Effector memory CD4-positive, alpha-beta T cell (primary cell): ENCODE results near the gene FXYD4.
"Not testable (repeated sequence)": the region's sequence is repeated elsewhere in the genome, so short reads cannot be mapped to it uniquely, and the experiment has no call there.

Source experiments
- DNase-seq, 3 donors: peaks; one replicate each; pipeline ENCODE4 v3.0.0-alpha.2; 2020
- H3K27ac ChIP-seq: 2 replicates; pipeline ENCODE4 v1.7.0; 2013; ENCODE audit warnings: mild to moderate bottlenecking, low read length, moderate library complexity; ENCODE audit not compliant: insufficient read depth, poor library complexity, severe bottlenecking
- H3K27me3 ChIP-seq: replicated peaks from 2 replicates; pipeline ENCODE4 v1.7.0; 2013; ENCODE audit warnings: mild to moderate bottlenecking, low read length; ENCODE audit not compliant: insufficient read depth, control insufficient read depth, poor library complexity, severe bottlenecking
- H3K36me3 ChIP-seq: 2 replicates; pipeline ENCODE4 v1.7.0; 2013; ENCODE audit warnings: mild to moderate bottlenecking, low read length, moderate library complexity; ENCODE audit not compliant: control insufficient read depth, insufficient read depth
- H3K4me1 ChIP-seq: 2 replicates; pipeline ENCODE4 v1.7.0; 2013; ENCODE audit warnings: low read length, mild to moderate bottlenecking; ENCODE audit not compliant: control insufficient read depth, insufficient read depth, poor library complexity, severe bottlenecking
- H3K4me3 ChIP-seq: 2 replicates; pipeline ENCODE4 v1.7.0; 2013; ENCODE audit warnings: low read length, low read depth, mild to moderate bottlenecking; ENCODE audit not compliant: insufficient read depth, poor library complexity, severe bottlenecking
- H3K9me3 ChIP-seq: 2 replicates; pipeline ENCODE4 v1.7.0; 2013; ENCODE audit warnings: mild to moderate bottlenecking, low read length, moderate library complexity; ENCODE audit not compliant: control insufficient read depth
- total RNA-seq, 3 donors: gene quantifications; one replicate each; lab custom pipeline; 2026; lab: John Stamatoyannopoulos, UW

Gene FXYD4, protein sequence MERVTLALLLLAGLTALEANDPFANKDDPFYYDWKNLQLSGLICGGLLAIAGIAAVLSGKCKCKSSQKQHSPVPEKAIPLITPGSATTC
- total RNA-seq: 0 reads per million in 3 donors

DNA sequence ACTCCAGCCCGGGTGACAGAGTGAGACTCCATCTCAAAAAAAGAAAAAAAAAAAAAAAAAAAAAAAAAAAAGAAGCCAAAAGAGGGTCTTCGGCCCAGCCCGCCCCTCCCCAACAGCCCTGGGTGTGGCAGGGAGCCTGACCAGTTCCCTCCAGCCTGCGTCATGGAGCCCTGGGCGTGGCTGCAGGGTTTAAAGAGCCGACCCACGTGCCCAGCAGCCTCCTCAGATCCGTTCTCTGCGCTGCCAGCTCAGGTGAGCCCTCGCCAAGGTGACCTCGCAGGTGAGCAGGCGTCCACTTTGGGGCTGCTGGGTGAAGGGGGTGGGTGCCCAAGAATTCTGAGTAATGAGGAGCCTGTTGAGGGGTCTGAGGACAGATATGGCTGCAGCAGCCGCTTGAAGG lies at the start of gene FXYD4:
TSS of gene FXYD4 (plus strand) at position 219 of the 400 bp plus-strand sequence. CDS start 2,111 bp downstream, outside the sequence.
- H3K9me3 ChIP-seq: no peaks in the 10 kb centered on the region
- no peaks in the 10 kb centered on the region for H3K36me3 ChIP-seq
- no peak within 1 kb of the TSS for H3K27ac ChIP-seq
- no peaks in the 10 kb centered on the region for H3K27me3 ChIP-seq
- no peaks in the 10 kb centered on the region for H3K4me1 ChIP-seq
- H3K4me3 ChIP-seq: no peak within 1 kb of the TSS
- DNase-seq: no peak

DNA sequence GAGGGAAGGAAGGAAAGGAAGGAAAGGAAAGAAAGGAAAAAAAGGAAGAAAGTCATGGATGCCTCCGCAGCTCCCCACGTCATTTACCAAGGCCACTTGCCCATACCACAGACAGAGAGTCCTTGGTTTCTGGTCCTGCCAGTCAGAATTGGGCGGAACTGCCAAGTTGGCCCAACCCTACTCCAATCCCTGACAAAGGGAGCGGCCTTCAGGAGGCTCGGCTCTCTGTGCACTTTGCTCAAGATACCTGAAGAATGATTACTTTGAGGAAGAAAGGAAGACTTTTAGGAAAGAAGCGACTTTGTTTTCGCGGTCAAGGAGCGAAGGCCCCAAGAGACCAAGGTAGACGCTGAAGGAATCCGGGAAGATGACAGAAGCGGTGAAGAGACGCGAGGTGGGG lies 49.1 kb upstream of the FXYD4 start:
- Histone ChIP-seq H3K4me3 (no peak overlapping the region), H3K36me3 (no peaks in the 10 kb centered on the region), H3K27ac (no peak overlapping the region), H3K9me3 (no peaks in the 10 kb centered on the region), H3K4me1 (peaks cover 9% of the 10 kb centered on the region), H3K27me3 (no peaks in the 10 kb centered on the region)
- no peak for DNase-seq

DNA sequence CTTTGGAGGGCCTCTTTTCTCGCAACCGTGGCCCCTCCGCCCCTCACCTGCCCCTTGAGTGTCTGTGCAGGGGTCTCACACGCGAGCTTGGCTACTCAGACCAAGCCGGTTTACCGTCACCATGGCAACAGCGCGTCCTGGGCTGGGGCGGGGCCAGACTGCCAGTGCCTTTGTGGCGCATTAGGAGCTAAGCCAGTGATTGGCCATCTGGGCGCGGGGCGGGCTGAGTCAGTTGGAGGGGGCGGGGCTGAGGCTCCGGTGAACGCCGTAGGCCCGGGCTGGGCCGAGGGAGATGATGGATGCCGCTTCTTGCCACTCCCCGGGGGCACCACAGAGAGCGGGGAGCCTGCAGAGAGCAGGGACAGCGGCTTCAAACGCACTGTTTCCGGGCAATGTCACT lies 48.7 kb upstream of the FXYD4 start:
- Histone ChIP-seq H3K4me3 (peak overlapping the region; percentile 33), H3K9me3 (no peaks in the 10 kb centered on the region), H3K27me3 (no peaks in the 10 kb centered on the region), H3K4me1 (peaks cover 9% of the 10 kb centered on the region), H3K36me3 (no peaks in the 10 kb centered on the region), H3K27ac (no peak overlapping the region)
- DNase-seq: peak; percentile 77 to 87 (median 78)

DNA sequence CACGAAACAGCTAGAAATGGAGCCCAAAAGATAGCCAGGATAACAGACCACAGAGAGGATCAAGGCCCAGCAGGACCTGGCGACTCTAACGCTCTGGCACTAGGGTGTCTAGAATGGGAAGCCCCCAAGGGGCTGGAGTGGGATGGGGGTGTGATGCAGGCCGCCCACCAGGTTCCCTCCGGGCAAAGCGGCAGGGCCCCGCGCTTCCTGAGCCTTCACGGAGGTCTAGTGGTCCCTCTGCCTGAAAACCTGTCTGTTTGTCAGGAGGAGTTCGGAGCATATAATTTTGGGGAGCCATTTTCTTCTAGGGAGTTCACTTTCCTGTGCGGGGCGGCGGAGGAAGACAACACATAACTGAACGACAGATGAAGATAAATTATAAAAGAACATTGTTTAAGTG lies 48.2 kb upstream of the FXYD4 start:
- Histone ChIP-seq H3K27ac (no peak overlapping the region), H3K4me1 (peaks cover 9% of the 10 kb centered on the region), H3K9me3 (no peaks in the 10 kb centered on the region), H3K4me3 (peak overlapping the region; percentile 33), H3K36me3 (no peaks in the 10 kb centered on the region), H3K27me3 (no peaks in the 10 kb centered on the region)
- no peak for DNase-seq

DNA sequence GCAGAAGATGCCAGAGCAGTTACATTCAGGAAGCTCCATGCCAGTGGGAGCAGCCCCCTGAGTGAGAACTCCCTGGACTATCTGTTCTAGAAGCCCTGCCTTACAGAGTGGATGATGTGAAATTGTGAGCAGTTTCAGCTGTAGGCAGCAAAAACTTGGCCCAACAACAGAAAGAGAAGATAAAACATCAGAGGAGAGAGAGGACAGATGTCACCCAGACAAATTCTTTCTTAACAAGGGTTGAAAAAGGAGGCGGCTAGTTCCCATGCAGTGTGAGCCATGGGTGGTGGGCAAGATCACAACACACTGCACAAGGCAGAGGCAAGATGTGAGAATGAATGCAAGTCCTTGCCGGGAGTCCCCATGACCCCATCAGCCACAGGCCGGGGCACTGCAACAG lies 46.6 kb upstream of the FXYD4 start:
- H3K9me3 ChIP-seq: no peaks in the 10 kb centered on the region
- H3K4me1 ChIP-seq: peaks cover 9% of the 10 kb centered on the region
- no peak overlapping the region for H3K4me3 ChIP-seq
- H3K36me3 ChIP-seq: no peaks in the 10 kb centered on the region
- no peaks in the 10 kb centered on the region for H3K27me3 ChIP-seq
- no peak overlapping the region for H3K27ac ChIP-seq
- DNase-seq: no peak

DNA sequence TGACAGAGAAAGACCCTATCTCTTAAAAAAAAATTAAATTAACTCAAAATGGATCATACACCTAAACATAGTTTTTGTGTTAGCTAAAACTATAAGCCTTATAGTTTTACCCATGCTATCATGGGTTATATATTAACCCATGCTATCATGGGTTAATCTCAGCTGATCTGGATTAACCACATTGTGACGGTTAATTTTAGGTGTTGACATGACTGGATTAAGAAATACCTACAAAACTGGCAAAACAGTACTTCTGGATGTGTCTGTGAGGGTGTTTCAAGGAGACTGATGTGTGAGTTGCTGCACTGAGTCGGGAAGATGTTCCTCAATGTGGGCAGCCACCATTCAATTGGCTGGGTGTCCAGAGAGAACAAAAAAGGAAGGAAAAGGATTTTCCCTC lies 44.3 kb upstream of the FXYD4 start:
- no peak for DNase-seq

DNA sequence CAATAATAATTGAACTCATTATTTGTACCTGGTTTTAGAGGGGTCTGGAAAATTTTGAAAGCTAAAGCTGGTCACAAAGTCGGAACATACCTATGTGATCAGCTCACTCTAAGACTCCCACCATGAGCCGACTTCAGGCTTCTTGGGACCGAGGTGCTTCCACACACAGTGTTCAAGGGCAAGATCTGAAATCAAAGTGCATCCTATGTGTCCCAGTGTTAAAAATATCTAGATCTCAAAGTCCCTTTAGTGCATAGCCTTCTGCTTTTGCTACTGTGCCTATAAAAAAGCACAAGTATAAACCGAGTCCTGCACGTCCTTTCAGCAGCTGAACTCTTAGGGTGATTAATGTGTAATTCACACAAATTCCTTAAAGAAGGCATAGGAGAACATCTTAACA lies 43.5 kb upstream of the FXYD4 start:
- Histone ChIP-seq H3K9me3 (no peaks in the 10 kb centered on the region), H3K27ac (no peak overlapping the region), H3K4me3 (no peak overlapping the region), H3K27me3 (no peaks in the 10 kb centered on the region), H3K4me1 (peaks cover 21% of the 10 kb centered on the region), H3K36me3 (no peaks in the 10 kb centered on the region)
- no peak for DNase-seq

More for the DNA sequence above, 44.3 kb upstream of the FXYD4 start:
- Histone ChIP-seq H3K4me1 (peaks cover 19% of the 10 kb centered on the region), H3K9me3 (no peaks in the 10 kb centered on the region), H3K27me3 (no peaks in the 10 kb centered on the region), H3K27ac (no peak overlapping the region), H3K4me3 (no peak overlapping the region), H3K36me3 (no peaks in the 10 kb centered on the region)

DNA sequence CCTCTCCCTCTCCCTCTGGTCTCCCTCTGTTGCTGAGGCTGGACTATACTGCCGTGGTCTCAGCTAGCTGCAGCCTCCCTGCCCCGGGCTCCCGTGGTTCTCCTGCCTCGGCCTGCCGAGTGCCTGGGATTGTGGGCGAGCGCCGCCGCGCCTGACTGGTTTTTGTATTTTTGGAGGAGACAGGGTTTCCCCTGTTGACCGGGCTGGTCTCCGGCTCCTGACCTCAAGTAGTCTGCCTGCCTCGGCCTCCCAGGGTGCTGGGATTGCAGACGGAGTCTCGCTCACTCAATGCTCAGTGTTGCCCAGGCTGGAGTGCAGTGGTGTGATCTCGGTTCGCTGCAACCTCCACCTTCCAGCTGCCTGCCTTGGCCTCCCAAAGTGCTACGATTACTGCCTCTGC lies 42.6 kb upstream of the FXYD4 start:
- not testable (repeated sequence) for DNase-seq

DNA sequence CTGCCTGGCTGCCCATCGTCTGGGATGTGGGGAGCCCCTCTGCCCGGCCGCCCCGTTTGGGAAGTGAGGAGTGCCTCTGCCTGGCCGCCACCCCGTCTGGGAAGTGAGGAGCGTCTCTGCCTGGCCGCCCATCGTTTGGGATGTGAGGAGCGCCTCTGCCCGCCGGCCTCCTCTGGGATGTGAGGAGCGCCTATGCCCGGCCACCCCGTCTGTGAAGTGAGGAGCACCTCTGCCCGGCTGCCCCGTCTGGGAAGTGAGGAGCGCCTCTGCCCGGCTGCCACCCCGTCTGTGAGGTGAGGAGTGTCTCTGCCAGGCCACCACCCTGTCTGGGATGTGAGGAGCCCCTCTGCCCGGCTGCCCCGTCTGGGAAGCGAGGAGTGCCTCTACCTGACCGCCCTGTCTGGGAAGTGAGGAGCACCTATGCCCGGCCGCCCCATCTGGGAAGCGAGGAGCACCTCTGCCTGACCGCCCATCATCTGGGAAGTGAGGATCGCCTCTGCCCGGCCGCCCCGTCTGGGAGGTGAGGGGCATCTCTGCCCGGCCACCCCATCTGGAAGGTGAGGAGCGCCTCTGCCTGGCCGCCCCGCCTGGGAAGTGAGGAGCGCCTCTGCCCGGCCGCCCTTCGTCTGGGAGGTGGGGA lies 42.1 kb upstream of the FXYD4 start:
- not testable (repeated sequence) for H3K27ac ChIP-seq, H3K9me3 ChIP-seq, H3K4me3 ChIP-seq, DNase-seq, H3K27me3 ChIP-seq, H3K36me3 ChIP-seq
- H3K4me1 ChIP-seq: peaks cover 18% of the 10 kb centered on the region

More for the DNA sequence above, 42.6 kb upstream of the FXYD4 start:
- not testable (repeated sequence) for H3K9me3 ChIP-seq, H3K27me3 ChIP-seq, H3K4me3 ChIP-seq, H3K36me3 ChIP-seq, H3K27ac ChIP-seq
- H3K4me1 ChIP-seq: peaks cover 18% of the 10 kb centered on the region

DNA sequence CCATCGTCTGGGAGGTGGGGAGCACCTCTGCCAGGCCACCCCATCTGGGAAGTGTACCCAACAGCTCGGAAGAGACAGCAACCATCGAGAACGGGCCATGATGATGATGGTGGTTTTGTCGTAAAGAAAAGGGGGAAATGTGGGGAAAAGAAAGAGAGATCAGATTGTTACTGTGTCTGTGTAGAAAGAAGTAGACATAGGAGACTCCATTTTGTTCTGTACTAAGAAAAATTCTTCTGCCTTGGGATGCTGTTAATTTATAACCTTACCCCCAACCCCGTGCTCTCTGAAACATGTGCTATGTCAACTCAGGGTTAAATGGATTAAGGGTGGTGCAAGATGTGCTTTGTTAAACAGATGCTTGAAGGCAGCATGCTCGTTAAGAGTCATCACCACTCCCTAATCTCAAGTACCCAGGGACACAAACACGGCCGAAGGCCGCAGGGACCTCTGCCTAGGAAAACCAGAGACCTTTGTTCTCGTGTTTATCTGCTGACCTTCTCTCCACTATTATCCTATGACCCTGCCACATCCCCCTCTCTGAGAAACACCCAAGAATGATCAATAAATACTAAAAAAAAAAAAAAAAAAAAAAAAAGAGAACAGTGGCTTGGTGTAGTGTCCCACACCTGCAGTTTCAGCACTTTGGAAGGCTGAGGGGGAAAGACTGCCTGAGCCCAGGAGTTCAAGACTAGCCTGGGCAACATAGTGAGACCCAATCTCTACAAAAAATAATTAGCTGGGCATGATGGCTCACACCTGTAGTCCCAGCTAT lies 41.2 kb upstream of the FXYD4 start:
- not testable (repeated sequence) for H3K27me3 ChIP-seq, H3K9me3 ChIP-seq, H3K27ac ChIP-seq, DNase-seq, H3K36me3 ChIP-seq, H3K4me3 ChIP-seq
- H3K4me1 ChIP-seq: peaks cover 18% of the 10 kb centered on the region
